Loucy (cell line): ENCODE data around the gene ATRIP.

Experiments used
- H2AFZ ChIP-seq: fragments of 200-600 bp; sonication (generic); 2 replicates; pipeline ENCODE4 v1.6.0; 2016; ENCODE audit warnings: antibody characterized with exemption, mild to moderate bottlenecking, low read length, moderate library complexity
- H3F3A ChIP-seq: fragments of 200-600 bp; 2 replicates; pipeline ENCODE4 v1.6.0; 2016; ENCODE audit warnings: antibody characterized with exemption, low read depth, mild to moderate bottlenecking
- H3K27me3 ChIP-seq: fragments of 200-600 bp; sonication (generic); 2 replicates; pipeline ENCODE4 v1.6.1; 2014; ENCODE audit warnings: low read length, mild to moderate bottlenecking; ENCODE audit not compliant: insufficient read depth, poor library complexity, severe bottlenecking
- H3K36me3 ChIP-seq: fragments of 200-600 bp; sonication (generic); 2 replicates; pipeline ENCODE4 v1.6.1; 2016; ENCODE audit warnings: low read length; ENCODE audit not compliant: insufficient read depth
- H3K4me1 ChIP-seq: fragments of 200-600 bp; sonication (generic); 2 replicates; pipeline ENCODE4 v1.5.1; 2014; ENCODE audit warnings: low read length, mild to moderate bottlenecking; ENCODE audit not compliant: insufficient read depth, poor library complexity, severe bottlenecking
- H3K4me2 ChIP-seq: fragments of 200-600 bp; sonication (generic); 2 replicates; pipeline ENCODE4 v1.6.0; 2014; ENCODE audit warnings: antibody characterized with exemption, low read length, low read depth, mild to moderate bottlenecking; ENCODE audit not compliant: poor library complexity, severe bottlenecking
- H3K4me3 ChIP-seq: fragments of 200-600 bp; sonication (generic); 2 replicates; pipeline ENCODE4 v1.5.1; 2014; ENCODE audit warnings: low read length, mild to moderate bottlenecking, mixed read lengths; ENCODE audit not compliant: poor library complexity, severe bottlenecking
- H3K79me2 ChIP-seq: fragments of 200-600 bp; sonication (generic); 2 replicates; pipeline ENCODE4 v1.6.1; 2014; ENCODE audit warnings: low read length; ENCODE audit not compliant: insufficient read depth
- H3K9ac ChIP-seq: fragments of 200-600 bp; sonication (generic); 2 replicates; pipeline ENCODE4 v1.6.0; 2014; ENCODE audit warnings: mild to moderate bottlenecking, low read depth, low read length, moderate library complexity; ENCODE audit not compliant: poor library complexity, severe bottlenecking
- H3K9me2 ChIP-seq: fragments of 200-600 bp; sonication (generic); replicated peaks from 2 replicates; pipeline ENCODE4 v1.6.1; 2016; ENCODE audit warnings: low read depth, low read length, mixed read lengths
- H3K9me3 ChIP-seq: fragments of 200-600 bp; sonication (generic); 2 replicates; pipeline ENCODE4 v1.6.1; 2014; ENCODE audit warnings: mild to moderate bottlenecking, antibody characterized with exemption, low read length, low read depth; ENCODE audit not compliant: insufficient read depth
- H4K20me1 ChIP-seq: fragments of 200-600 bp; sonication (generic); 2 replicates; pipeline ENCODE4 v1.6.0; 2014; ENCODE audit warnings: antibody characterized with exemption, low read length, mild to moderate bottlenecking; ENCODE audit not compliant: insufficient read depth, poor library complexity, severe bottlenecking
- EZH2phosphoT487 ChIP-seq: fragments of 200-600 bp; IDR thresholded peaks from 2 replicates; pipeline ENCODE4 v1.6.1; 2018; ENCODE audit warnings: antibody characterized with exemption, mild to moderate bottlenecking, moderate library complexity, borderline replicate concordance
- TF ChIP-seq, protein P1 (sequence below): fragments of 200-600 bp; sonication (generic); conservative IDR thresholded peaks from 2 replicates; pipeline ENCODE4 v1.5.1; 2014; ENCODE audit warnings: mild to moderate bottlenecking, antibody characterized with exemption, low read length

Gene ATRIP

DNA sequence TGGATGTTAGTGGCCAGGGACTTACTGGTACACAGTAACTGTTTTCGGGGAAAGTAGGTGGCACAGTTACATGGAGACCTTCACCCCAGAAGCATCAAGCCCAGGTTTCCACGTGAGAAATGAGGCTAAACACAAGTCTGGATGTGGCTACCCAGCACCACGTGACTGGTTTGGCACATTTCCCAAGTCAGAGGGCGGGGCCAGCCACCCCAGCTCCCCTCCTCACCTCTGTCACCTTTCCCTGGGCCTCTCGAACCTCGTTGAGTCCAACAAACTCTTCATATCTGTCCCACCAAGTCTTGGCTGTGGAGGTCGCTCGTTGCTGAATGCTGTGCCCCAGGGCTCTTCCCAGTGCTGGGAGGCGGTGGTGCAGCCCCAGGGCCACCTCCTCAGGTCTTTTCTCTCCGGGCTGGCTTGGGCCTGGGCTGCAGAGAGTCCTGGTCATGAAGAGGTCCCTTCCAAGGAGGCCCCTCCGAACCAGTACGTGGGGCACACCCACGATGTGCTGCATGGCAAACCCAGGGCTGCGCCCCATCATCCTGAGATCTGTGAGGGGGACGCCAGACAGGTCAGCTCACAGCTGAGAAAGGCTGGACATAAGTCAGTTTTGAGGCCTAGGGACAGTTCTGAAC, 11.8 kb upstream of the ATRIP start:
- no peaks in the 10 kb centered on the region for H3K9me2 ChIP-seq
- H3K4me1 ChIP-seq = peaks cover 19% of the 10 kb centered on the region
- TF ChIP-seq EZH2phosphoT487 = no peak
- TF ChIP-seq, protein P1, sequence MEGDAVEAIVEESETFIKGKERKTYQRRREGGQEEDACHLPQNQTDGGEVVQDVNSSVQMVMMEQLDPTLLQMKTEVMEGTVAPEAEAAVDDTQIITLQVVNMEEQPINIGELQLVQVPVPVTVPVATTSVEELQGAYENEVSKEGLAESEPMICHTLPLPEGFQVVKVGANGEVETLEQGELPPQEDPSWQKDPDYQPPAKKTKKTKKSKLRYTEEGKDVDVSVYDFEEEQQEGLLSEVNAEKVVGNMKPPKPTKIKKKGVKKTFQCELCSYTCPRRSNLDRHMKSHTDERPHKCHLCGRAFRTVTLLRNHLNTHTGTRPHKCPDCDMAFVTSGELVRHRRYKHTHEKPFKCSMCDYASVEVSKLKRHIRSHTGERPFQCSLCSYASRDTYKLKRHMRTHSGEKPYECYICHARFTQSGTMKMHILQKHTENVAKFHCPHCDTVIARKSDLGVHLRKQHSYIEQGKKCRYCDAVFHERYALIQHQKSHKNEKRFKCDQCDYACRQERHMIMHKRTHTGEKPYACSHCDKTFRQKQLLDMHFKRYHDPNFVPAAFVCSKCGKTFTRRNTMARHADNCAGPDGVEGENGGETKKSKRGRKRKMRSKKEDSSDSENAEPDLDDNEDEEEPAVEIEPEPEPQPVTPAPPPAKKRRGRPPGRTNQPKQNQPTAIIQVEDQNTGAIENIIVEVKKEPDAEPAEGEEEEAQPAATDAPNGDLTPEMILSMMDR = no peak
- no peak overlapping the region for H3K4me3 ChIP-seq
- peaks cover 18% of the 10 kb centered on the region for H3K79me2 ChIP-seq
- H2AFZ ChIP-seq = no peak overlapping the region
- no peaks in the 10 kb centered on the region for H4K20me1 ChIP-seq
- H3F3A ChIP-seq = no peaks in the 10 kb centered on the region
- no peaks in the 10 kb centered on the region for H3K36me3 ChIP-seq
- H3K9me3 ChIP-seq = no peaks in the 10 kb centered on the region
- H3K4me2 ChIP-seq = no peak overlapping the region
- no peak overlapping the region for H3K9ac ChIP-seq
- no peaks in the 10 kb centered on the region for H3K27me3 ChIP-seq

DNA sequence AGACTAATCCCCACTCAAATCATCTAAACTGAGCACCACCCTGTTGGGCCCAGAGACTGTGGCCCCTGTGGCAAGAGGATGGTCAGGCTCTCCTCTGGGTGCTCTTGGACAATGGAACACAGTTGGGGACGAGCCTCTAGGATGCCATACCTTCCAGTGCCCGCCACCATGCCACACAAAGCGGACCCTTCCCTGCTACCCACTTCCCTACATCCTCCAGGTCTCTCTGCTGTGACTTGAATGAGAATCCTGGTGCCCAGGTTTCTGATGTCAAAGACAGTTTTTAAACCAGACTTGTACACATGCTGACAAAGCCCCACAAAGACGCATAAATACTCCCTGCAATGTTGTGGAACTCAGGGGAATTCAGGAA, 11.3 kb upstream of the ATRIP start:
- H3K4me1 ChIP-seq = peaks cover 17% of the 10 kb centered on the region
- no peaks in the 10 kb centered on the region for H3F3A ChIP-seq
- peaks cover 21% of the 10 kb centered on the region for H3K79me2 ChIP-seq
- no peak for TF ChIP-seq EZH2phosphoT487
- TF ChIP-seq, protein P1 = no peak
- H3K4me2 ChIP-seq = no peak overlapping the region
- no peaks in the 10 kb centered on the region for H3K36me3 ChIP-seq
- H4K20me1 ChIP-seq = no peaks in the 10 kb centered on the region
- no peak overlapping the region for H3K9ac ChIP-seq
- no peaks in the 10 kb centered on the region for H3K9me3 ChIP-seq
- H2AFZ ChIP-seq = no peak overlapping the region
- no peak overlapping the region for H3K4me3 ChIP-seq
- H3K9me2 ChIP-seq = no peaks in the 10 kb centered on the region
- no peaks in the 10 kb centered on the region for H3K27me3 ChIP-seq

- Histone ChIP-seq H3K4me3 (peak overlapping the region; percentile 2), H3K4me2 (peak overlapping the region; percentile 32), H3K9me2 (no peaks in the 10 kb centered on the region), H3K9ac (peak overlapping the region; percentile 0), H3F3A (no peaks in the 10 kb centered on the region), H3K79me2 (peaks cover 28% of the 10 kb centered on the region), H3K4me1 (peaks cover 11% of the 10 kb centered on the region), H3K9me3 (no peaks in the 10 kb centered on the region), H3K36me3 (no peaks in the 10 kb centered on the region), H3K27me3 (no peaks in the 10 kb centered on the region), H2AFZ (no peak overlapping the region), H4K20me1 (peaks cover 7% of the 10 kb centered on the region)
- TF ChIP-seq EZH2phosphoT487 = no peak
- TF ChIP-seq, protein P1 = peak; percentile 100
Observed at GRCh38 chr3:48435774-48436476, 10.6 kb upstream of the ATRIP start.
